DOHH2 (cell line): ENCODE results near the gene CAMTA1.

Experiments
- H3F3A ChIP-seq: fragments of 200-600 bp; sonication (generic), shearing (Covaris generic); 2 replicates; pipeline ENCODE4 v1.6.0; 2016; ENCODE audit warnings: antibody characterized with exemption, mild to moderate bottlenecking; ENCODE audit not compliant: control insufficient read depth, insufficient read depth
- H3K27ac ChIP-seq: fragments of 200-600 bp; sonication (generic); 2 replicates; pipeline ENCODE4 v1.5.1; 2014; ENCODE audit warnings: low read depth, mild to moderate bottlenecking, low read length, moderate library complexity
- H3K27me3 ChIP-seq: fragments of 200-600 bp; sonication (generic); 2 replicates; pipeline ENCODE4 v1.6.1; 2014; ENCODE audit warnings: mild to moderate bottlenecking, low read length, mixed read lengths; ENCODE audit not compliant: control insufficient read depth
- H3K36me3 ChIP-seq: fragments of 200-600 bp; sonication (generic); 2 replicates; pipeline ENCODE4 v1.6.1; 2014; ENCODE audit warnings: mild to moderate bottlenecking, low read length, moderate library complexity, mixed read lengths; ENCODE audit not compliant: control insufficient read depth
- H3K4me1 ChIP-seq: fragments of 200-600 bp; sonication (generic); 2 replicates; pipeline ENCODE4 v1.6.1; 2014; ENCODE audit warnings: mild to moderate bottlenecking, low read length, mixed read lengths; ENCODE audit not compliant: control insufficient read depth
- H3K4me2 ChIP-seq: fragments of 200-600 bp; sonication (generic); 2 replicates; pipeline ENCODE4 v1.6.0; 2014; ENCODE audit warnings: mild to moderate bottlenecking, low read length, moderate library complexity
- H3K4me3 ChIP-seq: fragments of 200-600 bp; sonication (generic); 2 replicates; pipeline ENCODE4 v1.5.1; 2014; ENCODE audit warnings: mild to moderate bottlenecking, low read length, mixed read lengths
- H3K79me2 ChIP-seq: fragments of 200-600 bp; sonication (generic); 2 replicates; pipeline ENCODE4 v1.6.1; 2014; ENCODE audit warnings: mild to moderate bottlenecking, low read length, mixed read lengths; ENCODE audit not compliant: control insufficient read depth
- H3K9me2 ChIP-seq: fragments of 200-600 bp; sonication (generic); replicated peaks from 2 replicates; pipeline ENCODE4 v1.6.1; 2014; ENCODE audit warnings: mild to moderate bottlenecking, low read length, mixed read lengths; ENCODE audit not compliant: control insufficient read depth
- H3K9me3 ChIP-seq: fragments of 200-600 bp; sonication (generic); 2 replicates; pipeline ENCODE4 v1.6.1; 2014; ENCODE audit warnings: antibody characterized with exemption, low read length, mixed read lengths; ENCODE audit not compliant: control insufficient read depth, insufficient read depth
- H4K20me1 ChIP-seq: fragments of 200-600 bp; sonication (generic); 2 replicates; pipeline ENCODE4 v1.6.0; 2014; ENCODE audit warnings: low read depth, mild to moderate bottlenecking, antibody characterized with exemption, low read length, moderate library complexity; ENCODE audit not compliant: control insufficient read depth, insufficient read depth
- EZH2phosphoT487 ChIP-seq: fragments of 200-600 bp; sonication (generic); IDR thresholded peaks from 2 replicates; pipeline ENCODE4 v1.6.1; 2017; ENCODE audit warnings: borderline replicate concordance, mild to moderate bottlenecking, antibody characterized with exemption, low read length, moderate library complexity, mixed read lengths
- TF ChIP-seq, protein P1 (sequence below): fragments of 200-600 bp; sonication (generic); IDR thresholded peaks from one replicate; pipeline ENCODE4 v1.5.1; 2014; ENCODE audit warnings: antibody characterized with exemption, mild to moderate bottlenecking, low read depth, low read length; ENCODE audit not compliant: poor library complexity, severe bottlenecking

CAMTA1 gene

DNA sequence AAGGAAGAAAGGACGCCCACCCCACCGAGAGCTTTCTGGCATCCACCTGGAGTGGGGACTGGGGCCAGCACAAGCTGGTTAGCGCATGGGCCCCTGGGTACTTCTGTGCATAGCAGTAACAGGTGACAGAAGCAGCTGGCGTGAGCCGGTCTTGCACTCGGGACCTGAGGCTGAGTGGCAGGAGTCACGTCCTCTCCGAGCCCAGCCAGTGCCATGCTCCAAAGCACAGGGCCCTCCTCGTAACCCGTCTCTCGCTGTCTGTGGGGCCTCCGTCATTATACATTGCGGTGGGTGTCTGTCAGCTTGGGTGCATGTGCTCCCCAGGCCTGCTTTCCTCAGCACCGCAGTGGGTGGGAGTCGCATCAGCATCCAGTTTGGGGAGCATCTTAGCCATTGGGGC lies 898.3 kb downstream of the CAMTA1 start:
- Histone ChIP-seq H3F3A (no peaks in the 10 kb centered on the region), H3K79me2 (no peaks in the 10 kb centered on the region), H3K4me2 (no peak overlapping the region), H3K9me3 (no peaks in the 10 kb centered on the region), H3K27ac (no peak overlapping the region), H3K27me3 (peaks cover 19% of the 10 kb centered on the region), H3K9me2 (no peaks in the 10 kb centered on the region), H3K36me3 (no peaks in the 10 kb centered on the region), H4K20me1 (no peaks in the 10 kb centered on the region), H3K4me3 (no peak overlapping the region), H3K4me1 (no peaks in the 10 kb centered on the region)
- no peak for TF ChIP-seq EZH2phosphoT487
- TF ChIP-seq, protein P1, sequence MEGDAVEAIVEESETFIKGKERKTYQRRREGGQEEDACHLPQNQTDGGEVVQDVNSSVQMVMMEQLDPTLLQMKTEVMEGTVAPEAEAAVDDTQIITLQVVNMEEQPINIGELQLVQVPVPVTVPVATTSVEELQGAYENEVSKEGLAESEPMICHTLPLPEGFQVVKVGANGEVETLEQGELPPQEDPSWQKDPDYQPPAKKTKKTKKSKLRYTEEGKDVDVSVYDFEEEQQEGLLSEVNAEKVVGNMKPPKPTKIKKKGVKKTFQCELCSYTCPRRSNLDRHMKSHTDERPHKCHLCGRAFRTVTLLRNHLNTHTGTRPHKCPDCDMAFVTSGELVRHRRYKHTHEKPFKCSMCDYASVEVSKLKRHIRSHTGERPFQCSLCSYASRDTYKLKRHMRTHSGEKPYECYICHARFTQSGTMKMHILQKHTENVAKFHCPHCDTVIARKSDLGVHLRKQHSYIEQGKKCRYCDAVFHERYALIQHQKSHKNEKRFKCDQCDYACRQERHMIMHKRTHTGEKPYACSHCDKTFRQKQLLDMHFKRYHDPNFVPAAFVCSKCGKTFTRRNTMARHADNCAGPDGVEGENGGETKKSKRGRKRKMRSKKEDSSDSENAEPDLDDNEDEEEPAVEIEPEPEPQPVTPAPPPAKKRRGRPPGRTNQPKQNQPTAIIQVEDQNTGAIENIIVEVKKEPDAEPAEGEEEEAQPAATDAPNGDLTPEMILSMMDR, result no peak

DNA sequence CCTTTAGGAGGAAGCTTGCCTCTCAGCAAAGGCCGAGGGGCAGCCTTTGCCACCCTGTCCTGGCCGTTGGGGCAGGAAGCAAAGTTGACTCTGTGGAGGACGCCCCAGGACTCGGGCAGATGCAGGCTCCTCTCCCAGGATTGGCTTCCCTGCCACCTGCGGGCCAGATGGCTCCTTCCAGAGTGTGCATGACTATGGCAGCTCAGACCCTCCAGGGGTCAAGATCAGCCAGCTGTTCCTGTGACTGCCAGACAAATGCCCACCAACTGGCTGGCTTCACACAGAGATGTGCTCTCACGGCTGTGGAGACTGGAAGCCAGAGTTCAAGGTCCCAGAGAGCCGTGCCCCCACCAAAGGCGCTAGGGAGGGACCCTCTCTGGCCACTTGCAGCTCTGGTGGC lies 898.9 kb downstream of the CAMTA1 start:
- no peaks in the 10 kb centered on the region for H3K9me3 ChIP-seq
- H3K36me3 ChIP-seq, result no peaks in the 10 kb centered on the region
- no peaks in the 10 kb centered on the region for H4K20me1 ChIP-seq
- no peak overlapping the region for H3K4me2 ChIP-seq
- no peaks in the 10 kb centered on the region for H3K4me1 ChIP-seq
- no peak for TF ChIP-seq EZH2phosphoT487
- no peaks in the 10 kb centered on the region for H3K9me2 ChIP-seq
- no peak overlapping the region for H3K4me3 ChIP-seq
- H3F3A ChIP-seq, result no peaks in the 10 kb centered on the region
- H3K27me3 ChIP-seq, result peaks cover 19% of the 10 kb centered on the region
- H3K27ac ChIP-seq, result no peak overlapping the region
- no peaks in the 10 kb centered on the region for H3K79me2 ChIP-seq

DNA sequence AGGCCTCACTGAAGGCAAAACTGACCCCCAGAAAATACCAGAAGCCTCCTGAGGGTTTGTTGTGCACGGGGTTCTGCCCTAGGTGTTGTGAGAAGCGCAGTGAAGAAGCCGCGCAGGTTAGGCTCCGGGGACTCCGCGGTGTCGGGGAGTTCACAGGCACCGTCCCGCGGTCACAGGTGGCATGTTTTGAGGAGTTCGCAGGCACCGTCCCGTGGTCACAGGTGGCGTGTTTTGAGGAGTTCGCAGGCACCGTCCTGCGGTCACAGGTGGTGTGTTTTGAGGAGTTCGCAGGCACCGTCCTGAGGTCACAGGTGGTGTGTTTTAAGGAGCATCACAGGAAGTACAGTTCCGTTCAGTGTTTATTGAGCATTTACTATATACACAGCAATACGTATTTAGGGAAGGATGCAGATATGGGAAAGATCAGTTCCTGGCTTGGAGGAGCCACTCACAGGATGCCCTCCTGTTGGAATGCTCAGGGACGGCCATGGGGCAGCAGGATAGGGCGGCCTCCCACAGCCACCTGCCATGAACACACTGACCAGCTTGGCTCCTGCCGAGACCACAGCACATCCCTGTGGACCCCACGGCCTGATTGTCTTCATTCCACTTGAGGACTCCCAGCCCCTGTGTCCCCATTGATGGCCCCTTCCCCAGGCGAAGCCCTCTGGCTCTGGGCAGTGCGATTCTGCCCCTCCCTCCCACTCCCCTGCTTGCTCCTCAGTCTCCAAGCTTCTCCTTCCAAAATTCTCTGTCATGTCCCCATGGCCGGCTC lies 899.8 kb downstream of the CAMTA1 start:
- H4K20me1 ChIP-seq, result no peaks in the 10 kb centered on the region
- no peak overlapping the region for H3K4me3 ChIP-seq
- H3F3A ChIP-seq, result no peaks in the 10 kb centered on the region
- no peak overlapping the region for H3K4me2 ChIP-seq
- H3K27me3 ChIP-seq, result peaks cover 13% of the 10 kb centered on the region
- no peaks in the 10 kb centered on the region for H3K9me3 ChIP-seq
- no peaks in the 10 kb centered on the region for H3K4me1 ChIP-seq
- no peak overlapping the region for H3K27ac ChIP-seq
- no peaks in the 10 kb centered on the region for H3K79me2 ChIP-seq
- H3K9me2 ChIP-seq, result no peaks in the 10 kb centered on the region
- TF ChIP-seq EZH2phosphoT487, result no peak
- TF ChIP-seq, protein P1, result no peak
- no peaks in the 10 kb centered on the region for H3K36me3 ChIP-seq

- Histone ChIP-seq H3K79me2 (no peaks in the 10 kb centered on the region), H3K4me1 (no peaks in the 10 kb centered on the region), H4K20me1 (no peaks in the 10 kb centered on the region), H3F3A (no peaks in the 10 kb centered on the region), H3K9me3 (no peaks in the 10 kb centered on the region), H3K27ac (no peak overlapping the region), H3K36me3 (no peaks in the 10 kb centered on the region), H3K27me3 (peaks cover 3% of the 10 kb centered on the region), H3K4me3 (no peak overlapping the region), H3K9me2 (no peaks in the 10 kb centered on the region), H3K4me2 (no peak overlapping the region)
- TF ChIP-seq EZH2phosphoT487, result no peak
- TF ChIP-seq, protein P1, result no peak
Observed at GRCh38 chr1:7686301-7686850, 901.1 kb downstream of the CAMTA1 start.
